ENCODE measurements around the gene TXNRD3.
"Not testable (repeated sequence)": the region's sequence is repeated elsewhere in the genome, so short reads cannot be mapped to it uniquely, and the experiment has no call there.

TXNRD3 gene

DNA sequence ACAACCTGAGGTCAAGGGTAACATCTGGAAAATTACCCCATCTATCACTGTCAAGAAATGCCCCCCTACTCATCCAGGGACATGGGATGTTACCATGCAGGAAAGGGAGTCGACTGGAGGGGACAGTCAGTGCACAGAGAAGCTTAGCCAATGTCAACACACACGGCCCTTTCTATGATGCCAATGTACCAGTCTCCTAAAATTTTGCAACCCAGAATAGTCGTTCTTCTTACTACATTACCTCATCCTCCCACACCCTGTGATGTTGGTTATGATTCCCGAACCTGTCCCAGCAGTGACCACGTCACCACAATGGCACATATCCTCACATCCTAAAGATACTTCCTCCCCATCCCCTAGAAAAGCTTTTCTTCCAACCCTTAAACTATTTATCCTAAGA is 20.1 kb downstream of the TXNRD3 start:
- H3K4me1 Mint-ChIP-seq (ENCODE audit: low read depth) = no peaks in the 10 kb centered on the region
- no peak overlapping the region for H3K4me3 Mint-ChIP-seq
- no peak overlapping the region for H3K27ac Mint-ChIP-seq
- no peaks in the 10 kb centered on the region for H3K27me3 Mint-ChIP-seq
- no peaks in the 10 kb centered on the region for H3K9me3 Mint-ChIP-seq
- H3K36me3 Mint-ChIP-seq (ENCODE audit: low read depth) = peaks cover 3% of the 10 kb centered on the region

GRCh38 chr3:126630020-126630419 is 24.9 kb downstream of the TXNRD3 start:
- no peaks in the 10 kb centered on the region for H3K4me1 Mint-ChIP-seq (ENCODE audit: low read depth)
- no peaks in the 10 kb centered on the region for H3K9me3 Mint-ChIP-seq
- H3K27ac Mint-ChIP-seq = no peak overlapping the region
- H3K4me3 Mint-ChIP-seq = no peak overlapping the region
- H3K27me3 Mint-ChIP-seq = no peaks in the 10 kb centered on the region
- no peaks in the 10 kb centered on the region for H3K36me3 Mint-ChIP-seq (ENCODE audit: low read depth)

DNA sequence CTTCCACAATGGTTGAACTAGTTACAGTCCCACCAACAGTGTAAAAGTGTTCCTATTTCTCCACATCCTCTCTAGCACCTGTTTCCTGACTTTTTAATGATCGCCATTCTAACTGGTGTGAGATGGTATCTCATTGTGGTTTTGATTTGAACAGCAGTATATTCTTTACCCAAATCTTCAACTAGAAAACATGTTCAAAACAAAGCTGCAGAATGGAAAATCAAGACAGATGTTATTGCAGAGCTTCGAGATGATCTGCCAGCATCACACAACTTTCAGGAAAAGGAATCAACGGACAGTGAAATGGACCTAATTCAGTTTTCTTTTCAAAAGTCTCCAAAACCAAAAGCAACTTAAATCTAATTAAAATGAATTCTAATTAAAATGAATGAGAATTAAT is 29.2 kb downstream of the TXNRD3 start:
- not testable (repeated sequence) for H3K4me3 Mint-ChIP-seq; H3K27me3 Mint-ChIP-seq; H3K9me3 Mint-ChIP-seq; H3K4me1 Mint-ChIP-seq (ENCODE audit: low read depth); H3K27ac Mint-ChIP-seq; H3K36me3 Mint-ChIP-seq (ENCODE audit: low read depth)

DNA sequence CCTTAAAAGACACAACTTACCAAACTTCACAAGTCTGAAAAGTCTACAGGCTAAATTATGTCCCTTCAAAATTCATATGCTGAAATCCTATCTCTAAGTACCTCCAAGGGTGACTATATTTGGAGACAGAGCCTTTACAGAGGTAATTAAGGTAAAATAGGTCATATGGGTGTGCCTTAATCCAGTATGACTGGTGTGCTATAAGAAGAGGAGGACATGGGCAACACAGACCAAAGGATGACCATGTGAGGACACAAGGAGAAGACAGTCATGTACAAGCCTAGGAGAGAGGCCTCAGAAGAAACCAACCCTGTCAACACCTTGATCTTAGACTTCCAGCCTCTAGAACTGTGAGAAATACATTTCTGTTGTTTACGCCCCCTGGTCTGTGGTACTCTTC is 32.2 kb downstream of the TXNRD3 start:
- no peak overlapping the region for H3K27ac Mint-ChIP-seq
- no peaks in the 10 kb centered on the region for H3K9me3 Mint-ChIP-seq
- H3K27me3 Mint-ChIP-seq = no peaks in the 10 kb centered on the region
- H3K4me1 Mint-ChIP-seq (ENCODE audit: low read depth) = no peaks in the 10 kb centered on the region
- H3K4me3 Mint-ChIP-seq = no peak overlapping the region
- no peaks in the 10 kb centered on the region for H3K36me3 Mint-ChIP-seq (ENCODE audit: low read depth)

DNA sequence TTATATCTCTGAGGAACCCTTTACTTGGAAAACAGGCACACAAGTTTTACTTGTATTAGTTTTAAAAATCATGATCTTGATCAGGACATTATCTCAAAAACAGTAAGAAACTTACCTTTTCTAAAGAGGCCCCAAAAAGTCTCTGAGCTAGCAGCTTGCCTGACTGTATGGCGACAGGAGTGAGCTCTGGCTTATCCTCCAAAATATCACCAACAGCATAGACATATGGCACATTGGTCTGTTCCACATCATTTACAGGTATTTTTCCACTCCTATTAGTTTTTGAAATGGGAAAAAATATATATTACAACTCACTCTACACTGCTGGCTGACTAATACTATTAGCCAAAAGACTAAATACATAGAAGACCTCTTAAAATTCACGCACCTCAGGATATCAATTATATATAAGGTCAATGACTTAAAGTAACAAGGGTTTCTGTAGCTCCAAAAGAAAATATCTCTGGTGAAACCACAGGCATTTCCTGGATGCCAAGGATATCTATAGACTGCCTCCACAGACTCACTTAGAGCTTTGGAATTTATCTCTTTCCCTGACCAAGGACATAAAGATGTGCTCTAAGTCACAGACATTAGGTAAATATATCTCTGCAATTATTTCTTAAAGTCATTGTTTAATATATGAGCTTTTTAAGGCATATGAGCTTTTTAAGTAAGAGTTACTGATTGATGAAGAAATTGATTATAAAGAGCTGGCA is 33.1 kb downstream of the TXNRD3 start:
- H3K4me3 Mint-ChIP-seq = no peak overlapping the region
- no peaks in the 10 kb centered on the region for H3K27me3 Mint-ChIP-seq
- H3K4me1 Mint-ChIP-seq (ENCODE audit: low read depth) = peaks cover 5% of the 10 kb centered on the region
- peaks cover 5% of the 10 kb centered on the region for H3K36me3 Mint-ChIP-seq (ENCODE audit: low read depth)
- no peak overlapping the region for H3K27ac Mint-ChIP-seq
- H3K9me3 Mint-ChIP-seq = no peaks in the 10 kb centered on the region

- Mint-ChIP-seq H3K4me1 (ENCODE audit: low read depth) (peaks cover 5% of the 10 kb centered on the region), H3K9me3 (no peaks in the 10 kb centered on the region), H3K27ac (no peak overlapping the region)
Observed at GRCh38 chr3:126621171-126621570, 33.8 kb downstream of the TXNRD3 start.

DNA sequence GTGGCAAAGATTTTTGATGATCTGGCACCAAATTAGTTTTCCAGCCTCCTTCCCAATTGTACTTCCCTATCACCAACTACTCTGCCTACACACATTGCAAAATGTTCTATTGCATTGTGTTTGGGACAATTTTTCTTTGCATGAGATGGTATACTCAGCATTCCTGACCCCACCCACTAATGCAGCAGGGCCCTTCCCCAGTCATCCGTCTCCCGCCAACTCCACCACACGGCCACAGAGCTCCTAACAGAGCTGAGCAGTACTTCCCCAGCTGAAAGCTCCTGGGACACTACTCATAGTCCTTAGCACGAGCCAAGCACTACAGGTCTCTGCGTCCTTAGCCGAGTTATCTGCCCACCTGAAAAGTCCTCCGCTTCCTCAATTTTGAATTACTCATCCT is 34.2 kb downstream of the TXNRD3 start:
- Mint-ChIP-seq H3K9me3 (no peaks in the 10 kb centered on the region), H3K27me3 (no peaks in the 10 kb centered on the region), H3K36me3 (ENCODE audit: low read depth) (peaks cover 5% of the 10 kb centered on the region), H3K27ac (no peak overlapping the region), H3K4me3 (no peak overlapping the region), H3K4me1 (ENCODE audit: low read depth) (peaks cover 5% of the 10 kb centered on the region)

More at GRCh38 chr3:126621171-126621570, 33.8 kb downstream of the TXNRD3 start:
- no peak overlapping the region for H3K4me3 Mint-ChIP-seq
- no peaks in the 10 kb centered on the region for H3K27me3 Mint-ChIP-seq
- peaks cover 5% of the 10 kb centered on the region for H3K36me3 Mint-ChIP-seq (ENCODE audit: low read depth)

DNA sequence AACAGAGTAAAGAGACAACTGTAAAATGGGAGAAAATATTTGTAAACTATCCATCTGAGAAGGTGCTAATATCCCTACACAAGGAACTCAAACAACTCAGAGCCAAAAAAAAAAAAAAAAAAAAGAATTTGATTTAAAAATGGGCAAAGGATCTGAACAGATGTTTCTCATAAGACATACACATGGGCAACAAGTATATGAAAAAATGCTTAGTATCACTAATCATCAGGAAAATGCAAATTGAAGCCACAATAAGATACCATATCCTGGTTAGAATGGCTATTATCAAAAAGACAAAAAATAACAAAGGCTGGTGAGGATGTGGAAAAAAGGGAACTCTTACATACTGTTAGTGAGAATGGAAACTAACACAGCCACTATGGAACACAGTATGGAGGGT is 36.2 kb downstream of the TXNRD3 start:
- Mint-ChIP-seq H3K27me3 (no peaks in the 10 kb centered on the region), H3K4me3 (no peak overlapping the region), H3K27ac (no peak overlapping the region), H3K36me3 (ENCODE audit: low read depth) (peaks cover 5% of the 10 kb centered on the region), H3K9me3 (no peaks in the 10 kb centered on the region), H3K4me1 (ENCODE audit: low read depth) (peaks cover 7% of the 10 kb centered on the region)

GRCh38 chr3:126618021-126618420 is 36.9 kb downstream of the TXNRD3 start:
- no peaks in the 10 kb centered on the region for H3K9me3 Mint-ChIP-seq

GRCh38 chr3:126617571-126617970 is 37.4 kb downstream of the TXNRD3 start:
- H3K36me3 Mint-ChIP-seq (ENCODE audit: low read depth) = peaks cover 5% of the 10 kb centered on the region
- H3K4me3 Mint-ChIP-seq = no peak overlapping the region
- H3K4me1 Mint-ChIP-seq (ENCODE audit: low read depth) = peaks cover 18% of the 10 kb centered on the region
- H3K27ac Mint-ChIP-seq = no peak overlapping the region
- H3K27me3 Mint-ChIP-seq = no peaks in the 10 kb centered on the region
- no peaks in the 10 kb centered on the region for H3K9me3 Mint-ChIP-seq

More at GRCh38 chr3:126618021-126618420, 36.9 kb downstream of the TXNRD3 start:
- H3K27ac Mint-ChIP-seq = no peak overlapping the region
- peaks cover 13% of the 10 kb centered on the region for H3K4me1 Mint-ChIP-seq (ENCODE audit: low read depth)
- no peak overlapping the region for H3K4me3 Mint-ChIP-seq
- no peaks in the 10 kb centered on the region for H3K27me3 Mint-ChIP-seq
- H3K36me3 Mint-ChIP-seq (ENCODE audit: low read depth) = peaks cover 5% of the 10 kb centered on the region

DNA sequence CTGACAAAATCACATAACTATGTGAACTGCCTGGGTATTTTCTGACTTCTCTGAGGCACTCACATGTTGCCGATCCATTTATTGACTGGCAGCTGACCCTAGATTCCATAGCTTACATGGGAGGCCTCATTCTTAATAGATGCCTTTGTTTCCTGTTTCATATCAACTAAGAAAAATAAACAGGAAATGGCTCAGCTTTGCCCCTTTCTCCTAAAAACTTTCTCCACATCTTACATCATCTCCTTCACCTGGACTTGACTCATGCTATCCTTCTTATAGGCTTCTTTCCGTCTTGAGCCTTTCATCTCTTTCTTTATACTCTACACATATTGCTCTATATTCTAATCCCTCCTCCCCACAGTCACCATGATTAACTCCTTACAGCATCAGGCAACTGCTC is 38.0 kb downstream of the TXNRD3 start:
- H3K4me1 Mint-ChIP-seq (ENCODE audit: low read depth) = peaks cover 22% of the 10 kb centered on the region
- H3K27ac Mint-ChIP-seq = no peak overlapping the region
- peaks cover 5% of the 10 kb centered on the region for H3K36me3 Mint-ChIP-seq (ENCODE audit: low read depth)
- no peaks in the 10 kb centered on the region for H3K27me3 Mint-ChIP-seq
- no peaks in the 10 kb centered on the region for H3K9me3 Mint-ChIP-seq
- H3K4me3 Mint-ChIP-seq = no peak overlapping the region

GRCh38 chr3:126613479-126614188 is 41.3 kb downstream of the TXNRD3 start:
- no peaks in the 10 kb centered on the region for H3K27me3 Mint-ChIP-seq
- no peak overlapping the region for H3K27ac Mint-ChIP-seq
- H3K36me3 Mint-ChIP-seq (ENCODE audit: low read depth) = peaks cover 7% of the 10 kb centered on the region
- peaks cover 22% of the 10 kb centered on the region for H3K4me1 Mint-ChIP-seq (ENCODE audit: low read depth)
- H3K4me3 Mint-ChIP-seq = no peak overlapping the region
- H3K9me3 Mint-ChIP-seq = no peaks in the 10 kb centered on the region

DNA sequence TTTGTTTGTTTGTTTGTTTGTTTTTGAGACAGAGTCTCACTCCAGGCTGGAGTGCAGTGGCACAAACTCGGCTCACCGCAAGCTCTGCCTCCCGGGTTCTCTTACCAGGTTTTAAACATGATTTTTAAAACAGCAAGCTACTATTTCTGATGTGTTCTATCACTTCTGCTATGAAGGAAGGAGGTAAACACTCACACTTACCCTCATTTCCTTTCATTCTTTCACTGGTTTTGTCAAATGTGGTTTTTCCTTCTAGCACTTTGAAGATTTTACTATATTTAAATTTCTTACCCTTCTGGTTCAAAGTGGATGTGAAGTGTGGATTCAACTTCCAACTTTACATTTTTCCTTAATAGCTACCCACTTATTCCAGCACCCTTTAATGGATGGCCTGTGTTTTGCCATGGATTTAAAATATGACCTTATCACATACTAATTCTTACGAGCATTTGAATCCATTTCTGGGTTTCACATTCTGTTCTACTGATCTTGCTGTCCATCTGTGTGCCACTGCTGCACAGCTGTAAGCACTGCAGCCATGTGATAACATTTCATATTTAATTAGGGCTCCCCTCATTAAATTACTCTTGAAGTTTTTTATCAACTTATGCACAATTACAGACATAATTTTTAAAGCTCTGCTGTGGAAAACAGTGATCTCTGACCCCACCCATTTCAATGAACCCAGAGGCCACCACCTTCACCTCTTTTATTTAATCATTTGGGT is 42.3 kb downstream of the TXNRD3 start:
- Mint-ChIP-seq H3K9me3 (no peaks in the 10 kb centered on the region), H3K36me3 (ENCODE audit: low read depth) (peaks cover 10% of the 10 kb centered on the region), H3K27ac (no peak overlapping the region), H3K4me1 (ENCODE audit: low read depth) (peaks cover 22% of the 10 kb centered on the region), H3K4me3 (no peak overlapping the region), H3K27me3 (no peaks in the 10 kb centered on the region)

DNA sequence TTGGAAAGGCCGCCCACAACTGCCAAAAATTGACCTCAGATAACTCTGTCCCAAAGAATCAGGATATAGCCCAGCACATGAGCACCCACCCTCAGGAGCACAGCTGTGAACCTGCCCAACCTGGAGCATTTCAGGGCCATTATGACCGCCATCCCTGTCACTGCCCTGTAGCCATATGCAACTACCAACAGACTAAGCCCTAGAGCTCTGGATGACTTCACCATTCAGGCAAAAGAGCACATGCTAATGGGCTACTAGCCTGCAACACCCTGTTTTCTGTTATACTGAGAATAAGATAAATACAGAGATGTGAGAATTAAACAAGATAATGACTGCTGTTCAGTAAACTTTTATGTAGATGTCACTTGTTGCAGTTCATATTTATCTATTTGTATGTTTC is 45.0 kb downstream of the TXNRD3 start:
- Mint-ChIP-seq H3K4me3 (no peak overlapping the region), H3K27me3 (no peaks in the 10 kb centered on the region), H3K36me3 (ENCODE audit: low read depth) (peaks cover 18% of the 10 kb centered on the region), H3K9me3 (no peaks in the 10 kb centered on the region), H3K27ac (no peak overlapping the region), H3K4me1 (ENCODE audit: low read depth) (peaks cover 23% of the 10 kb centered on the region)

GRCh38 chr3:126607214-126607908 is 47.6 kb downstream of the TXNRD3 start:
- peaks cover 27% of the 10 kb centered on the region for H3K36me3 Mint-ChIP-seq (ENCODE audit: low read depth)
- peak overlapping the region; percentile 53 for H3K27ac Mint-ChIP-seq
- no peak overlapping the region for H3K4me3 Mint-ChIP-seq
- H3K4me1 Mint-ChIP-seq (ENCODE audit: low read depth) = peaks cover 8% of the 10 kb centered on the region
- no peaks in the 10 kb centered on the region for H3K27me3 Mint-ChIP-seq
- H3K9me3 Mint-ChIP-seq = peaks cover 4% of the 10 kb centered on the region
